OCI-LY7 (cell line): Measurements from ENCODE around the gene HCFC1.

Experiments used
- CTCF ChIP-seq: fragments of 200-600 bp; sonication (generic); conservative IDR thresholded peaks from 2 replicates; pipeline ENCODE4 v1.5.1; 2014; ENCODE audit warnings: mild to moderate bottlenecking, antibody characterized with exemption, low read length, moderate library complexity, mixed read lengths
- EZH2phosphoT487 ChIP-seq: fragments of 200-600 bp; sonication (generic); IDR thresholded peaks from 2 replicates; pipeline ENCODE4 v1.6.1; 2018; ENCODE audit warnings: low read depth, borderline replicate concordance, mild to moderate bottlenecking, mixed run types, antibody characterized with exemption, low read length, moderate library complexity, mixed read lengths

GRCh38 chrX:154017766-154018517 is 46.3 kb upstream of the HCFC1 start:
- TF ChIP-seq CTCF, result no peak
- no peak for TF ChIP-seq EZH2phosphoT487
